ENCODE results near the gene TICAM2. TPM values are rescaled to one million over a fixed set of nuclear protein-coding genes. Genes with fewer than 3 reads are reported as not detected.

Gene TICAM2
- total and polyA plus RNA-seq, 7 experiments from 2014 or later: 0.14 to 3.7 (median 1.8) TPM

GRCh38 chr5:115532517-115532916 is 69.8 kb downstream of the TICAM2 start:
- Mint-ChIP-seq H3K36me3 (peaks cover 0 to 53% (median 35%) of the 10 kb centered on the region in 5 donors), H3K9me3 (peaks cover 0 to 2% (median 0%) of the 10 kb centered on the region in 11 donors), H3K27ac (peak overlapping the region in 1 of 9 donors; percentile 57), H3K4me1 (peaks cover 44 to 95% (median 83%) of the 10 kb centered on the region in 7 donors), H3K4me3 (peak overlapping the region in 4 of 10 donors; percentile 16 to 46 (median 20)), H3K27me3 (no peaks in the 10 kb centered on the region)
- no peaks in the 10 kb centered on the region for H3K9me3 ChIP-seq (ENCODE audit: control insufficient read depth in 2 of 3, low read length in 3 of 3)
- no peaks in the 10 kb centered on the region for H3K27me3 ChIP-seq (ENCODE audit: control insufficient read depth in 2 of 2, insufficient read depth in 2 of 2, low read length in 2 of 2)
- intact Hi-C loops (cut with micrococcal nuclease): loop anchor here (1.0 kb wide), 4 partner anchors 8 to 34 kb away; no protein-coding TSS in a partner anchor
- no peak for DNase-seq
- peaks cover 0 to 5% (median 0%) of the 10 kb centered on the region in 3 experiments for H3K36me3 ChIP-seq (ENCODE audit: control insufficient read depth in 2 of 3, insufficient read depth in 3 of 3, low read length in 3 of 3)
- no peak for ATAC-seq
- POLR2A ChIA-PET: no interaction called here
- H3K4me1 ChIP-seq (ENCODE audit: control insufficient read depth in 2 of 2, insufficient read depth in 2 of 2, low read length in 2 of 2): peaks cover 9 to 15% of the 10 kb centered on the region in 2 donors
- H3K27ac ChIP-seq (ENCODE audit: low read depth, low read length): no peak overlapping the region
- H3K4me3 ChIP-seq (ENCODE audit: low read length): no peak overlapping the region
- CTCF ChIA-PET: no interaction called here

- peak overlapping the region in 7 of 10 donors; percentile 4 to 61 (median 28) for H3K4me3 Mint-ChIP-seq
These were observed 70.4 kb downstream of the TICAM2 start for GRCh38 chr5:115531787-115532367.

GRCh38 chr5:115531380-115531779 is 70.9 kb downstream of the TICAM2 start:
- Histone ChIP-seq H3K4me1 (ENCODE audit: control insufficient read depth in 2 of 2, insufficient read depth in 2 of 2, low read length in 2 of 2) (peaks cover 4 to 10% of the 10 kb centered on the region in 2 donors), H3K36me3 (ENCODE audit: control insufficient read depth in 2 of 3, insufficient read depth in 3 of 3, low read length in 3 of 3) (peaks cover 0 to 12% (median 0%) of the 10 kb centered on the region in 3 experiments), H3K4me3 (ENCODE audit: low read length) (no peak overlapping the region), H3K27me3 (ENCODE audit: control insufficient read depth in 2 of 2, insufficient read depth in 2 of 2, low read length in 2 of 2) (no peaks in the 10 kb centered on the region), H3K9me3 (ENCODE audit: control insufficient read depth in 2 of 3, low read length in 3 of 3) (no peaks in the 10 kb centered on the region), H3K27ac (ENCODE audit: low read depth, low read length) (no peak overlapping the region)
- ATAC-seq (no peak), DNase-seq (no peak)
- intact Hi-C loops (cut with micrococcal nuclease): no loop called here
- H3K27me3 Mint-ChIP-seq: no peaks in the 10 kb centered on the region
- ChIA-PET CTCF (no interaction called here), POLR2A (no interaction called here)
- peaks cover 37 to 94% (median 82%) of the 10 kb centered on the region in 7 donors for H3K4me1 Mint-ChIP-seq
- H3K36me3 Mint-ChIP-seq: peaks cover 0 to 48% (median 25%) of the 10 kb centered on the region in 5 donors
- H3K4me3 Mint-ChIP-seq: peak overlapping the region in 4 of 10 donors; percentile 4 to 46 (median 22)
- peak overlapping the region in 1 of 9 donors; percentile 21 for H3K27ac Mint-ChIP-seq
- peaks cover 0 to 2% (median 0%) of the 10 kb centered on the region in 11 donors for H3K9me3 Mint-ChIP-seq

More at GRCh38 chr5:115531787-115532367, 70.4 kb downstream of the TICAM2 start:
- Histone ChIP-seq H3K4me3 (ENCODE audit: low read length) (no peak overlapping the region), H3K4me1 (ENCODE audit: control insufficient read depth in 2 of 2, insufficient read depth in 2 of 2, low read length in 2 of 2) (peaks cover 4 to 10% of the 10 kb centered on the region in 2 donors), H3K36me3 (ENCODE audit: control insufficient read depth in 2 of 3, insufficient read depth in 3 of 3, low read length in 3 of 3) (peaks cover 0 to 7% (median 0%) of the 10 kb centered on the region in 3 experiments), H3K27me3 (ENCODE audit: control insufficient read depth in 2 of 2, insufficient read depth in 2 of 2, low read length in 2 of 2) (no peaks in the 10 kb centered on the region), H3K27ac (ENCODE audit: low read depth, low read length) (no peak overlapping the region), H3K9me3 (ENCODE audit: control insufficient read depth in 2 of 3, low read length in 3 of 3) (no peaks in the 10 kb centered on the region)
- CTCF ChIA-PET: interaction anchor here (0.6 kb wide), 1 partner anchor 224 kb away, joined by 4 read pairs; no protein-coding TSS in a partner anchor
- DNase-seq (no peak), ATAC-seq (no peak)
- Mint-ChIP-seq H3K27ac (peak overlapping the region in 2 of 9 donors; percentile 0 to 21), H3K9me3 (peaks cover 0 to 2% (median 0%) of the 10 kb centered on the region in 11 donors), H3K36me3 (peaks cover 0 to 48% (median 30%) of the 10 kb centered on the region in 5 donors), H3K27me3 (no peaks in the 10 kb centered on the region), H3K4me1 (peaks cover 39 to 94% (median 82%) of the 10 kb centered on the region in 7 donors)
- intact Hi-C loops (cut with micrococcal nuclease): loop anchor here (1.0 kb wide), 4 partner anchors 8 to 34 kb away; no protein-coding TSS in a partner anchor
- POLR2A ChIA-PET: no interaction called here

- CTCF ChIA-PET: no interaction called here
These were observed 71.9 kb downstream of the TICAM2 start for GRCh38 chr5:115530426-115530825.

More at GRCh38 chr5:115530426-115530825, 71.9 kb downstream of the TICAM2 start:
- DNase-seq (no peak), ATAC-seq (no peak)
- POLR2A ChIA-PET: no interaction called here
- H3K4me1 Mint-ChIP-seq: peaks cover 30 to 90% (median 76%) of the 10 kb centered on the region in 7 donors
- Histone ChIP-seq H3K9me3 (ENCODE audit: control insufficient read depth in 2 of 3, low read length in 3 of 3) (no peaks in the 10 kb centered on the region), H3K27ac (ENCODE audit: low read depth, low read length) (no peak overlapping the region), H3K27me3 (ENCODE audit: control insufficient read depth in 2 of 2, insufficient read depth in 2 of 2, low read length in 2 of 2) (no peaks in the 10 kb centered on the region), H3K36me3 (ENCODE audit: control insufficient read depth in 2 of 3, insufficient read depth in 3 of 3, low read length in 3 of 3) (peaks cover 0 to 8% (median under 1%) of the 10 kb centered on the region in 3 experiments), H3K4me1 (ENCODE audit: control insufficient read depth in 2 of 2, insufficient read depth in 2 of 2, low read length in 2 of 2) (peaks cover 1 to 10% of the 10 kb centered on the region in 2 donors), H3K4me3 (ENCODE audit: low read length) (no peak overlapping the region)
- H3K27ac Mint-ChIP-seq: no peak overlapping the region
- no peak overlapping the region for H3K4me3 Mint-ChIP-seq
- no peaks in the 10 kb centered on the region for H3K9me3 Mint-ChIP-seq
- intact Hi-C loops (cut with micrococcal nuclease): no loop called here
- H3K36me3 Mint-ChIP-seq: peaks cover under 1 to 42% (median 17%) of the 10 kb centered on the region in 5 donors
- H3K27me3 Mint-ChIP-seq: no peaks in the 10 kb centered on the region

Other genes with a start within 250 kb of the TICAM2 start
- 10 to 100 TPM; 14.9 to 33.1 (median 18.5) TPM for gene FEM1C, start 57.7 kb downstream of the TICAM2 start, total RNA-seq
- gene FEM1C, start 57.7 kb downstream of the TICAM2 start, polyA plus RNA-seq: 1 to 10 TPM; 2.0 to 2.7 TPM
- gene TMED7, start 23.6 kb upstream of the TICAM2 start, total RNA-seq: 10 to 100 TPM; 41.7 to 58.0 (median 47.5) TPM
- gene TMED7, start 23.6 kb upstream of the TICAM2 start, polyA plus RNA-seq: 10 to 100 TPM; 31.5 to 42.9 TPM
- gene CDO1, start 214.2 kb upstream of the TICAM2 start, total RNA-seq: under 1 TPM in 1 of 5 experiments, not detected in 4; 0.22 TPM
- gene CDO1, start 214.2 kb upstream of the TICAM2 start, polyA plus RNA-seq: not detected
- gene ATG12, start 239.1 kb upstream of the TICAM2 start, total RNA-seq: 10 to 100 TPM; 47.9 to 84.9 (median 60.0) TPM
- 100 to 1,000 TPM in 1 of 2 donors, 10 to 100 TPM in 1; 99.8 to 141 TPM for gene ATG12, start 239.1 kb upstream of the TICAM2 start, polyA plus RNA-seq
- gene AP3S1, start 239.5 kb upstream of the TICAM2 start, total RNA-seq: 10 to 100 TPM; 22.2 to 55.2 (median 43.3) TPM
- 10 to 100 TPM; 45.2 to 49.0 TPM for gene AP3S1, start 239.5 kb upstream of the TICAM2 start, polyA plus RNA-seq